CD4-positive, alpha-beta memory T cell (primary cell): ENCODE results near the gene TBL3. TPM values are rescaled to one million over a fixed set of nuclear protein-coding genes. Genes with fewer than 3 reads are reported as not detected.

Source experiments
- CTCF ChIA-PET: fragments of 350-600 bp; sonication (Branson Sonifier 250); formaldehyde crosslinking; loops from one replicate; lab custom pipeline; 2021; ENCODE audit warnings: inconsistent platforms; ENCODE audit not compliant: partially characterized antibody; lab: Charles Lee
- POLR2A ChIA-PET: fragments of 350-600 bp; sonication (Branson Sonifier 250); formaldehyde crosslinking; loops from one replicate; lab custom pipeline; 2021; ENCODE audit not compliant: partially characterized antibody; lab: Charles Lee
- DNase-seq, 5 donors: peaks; one replicate each; pipeline versions ENCODE4 v3.0.0 to v3.0.0-alpha.2; 2020 to 2022; ENCODE audit warnings: mixed read lengths in 1 of 5
- H3K27ac ChIP-seq: one replicate; pipeline ENCODE4 v1.7.0; 2013; ENCODE audit warnings: low read depth, low read length
- H3K27me3 ChIP-seq: 2 replicates; pipeline ENCODE4 v1.7.0; 2013; ENCODE audit warnings: mild to moderate bottlenecking, low read length, moderate library complexity; ENCODE audit not compliant: insufficient read depth
- H3K36me3 ChIP-seq: 2 replicates; pipeline ENCODE4 v1.7.0; 2013; ENCODE audit warnings: mild to moderate bottlenecking, low read length, moderate library complexity; ENCODE audit not compliant: insufficient read depth
- H3K4me1 ChIP-seq: 2 replicates; pipeline ENCODE4 v1.7.0; 2013; ENCODE audit warnings: mild to moderate bottlenecking, low read length, moderate library complexity; ENCODE audit not compliant: insufficient read depth
- H3K4me3 ChIP-seq, 2 donors: one replicate each; pipeline ENCODE4 v1.7.0; 2013; ENCODE audit warnings: low read length in 2 of 2, mild to moderate bottlenecking in 1 of 2
- H3K9me3 ChIP-seq, 2 donors: one replicate each; pipeline ENCODE4 v1.7.0; 2013; ENCODE audit warnings: low read length in 2 of 2, control low read depth in 1 of 2; ENCODE audit not compliant: control insufficient read depth in 1 of 2
- H3K27ac Mint-ChIP-seq, 7 donors: one replicate each; pipeline ENCODE4 v1.8.0; 2020 to 2021; ENCODE audit warnings: mixed read lengths in 7 of 7, mild to moderate bottlenecking in 6 of 7, inconsistent platforms in 3 of 7, moderate library complexity in 3 of 7
- H3K27me3 Mint-ChIP-seq, 2 donors: one replicate each; pipeline ENCODE4 v1.8.0; 2020 to 2021; ENCODE audit warnings: mixed read lengths in 2 of 2
- H3K36me3 Mint-ChIP-seq, 2 donors: one replicate each; pipeline ENCODE4 v1.8.0; 2020 to 2021; ENCODE audit warnings: mixed read lengths in 2 of 2, inconsistent platforms in 1 of 2, mild to moderate bottlenecking in 1 of 2
- H3K4me1 Mint-ChIP-seq, 4 donors: one replicate each; pipeline ENCODE4 v1.8.0; 2020 to 2021; ENCODE audit warnings: mixed read lengths in 4 of 4, mild to moderate bottlenecking in 1 of 4
- H3K4me3 Mint-ChIP-seq, 8 donors: one replicate each; pipeline ENCODE4 v1.8.0; 2020 to 2021; ENCODE audit warnings: mixed read lengths in 8 of 8, mild to moderate bottlenecking in 7 of 8, moderate library complexity in 6 of 8, inconsistent platforms in 3 of 8
- H3K9me3 Mint-ChIP-seq, 8 donors: one replicate each; pipeline ENCODE4 v1.8.0; 2020 to 2021; ENCODE audit warnings: mixed read lengths in 8 of 8, mild to moderate bottlenecking in 5 of 8, inconsistent platforms in 3 of 8, moderate library complexity in 1 of 8
- intact Hi-C: fragments of 100-400 bp; cut with micrococcal nuclease; formaldehyde crosslinking; loops from one replicate; pipeline ENCODE4 v1.15.1; 2023
- polyA plus RNA-seq, 2 donors: library from polyadenylated mRNA; unstranded; fragments of 300-500 nt; fragmentation: Illumina TruSeq; gene quantifications; one replicate each; pipeline ENCODE4 v1.2.3, GENCODE V29; 2021
- total RNA-seq, 2 experiments: library from RNA; stranded (reverse); gene quantifications; one replicate each; pipeline ENCODE4 v1.2.3, GENCODE V29; 2021

Gene TBL3
- total and polyA plus RNA-seq, 4 experiments from 2014 or later, result 33.2 to 47.6 (median 39.5) TPM

DNA sequence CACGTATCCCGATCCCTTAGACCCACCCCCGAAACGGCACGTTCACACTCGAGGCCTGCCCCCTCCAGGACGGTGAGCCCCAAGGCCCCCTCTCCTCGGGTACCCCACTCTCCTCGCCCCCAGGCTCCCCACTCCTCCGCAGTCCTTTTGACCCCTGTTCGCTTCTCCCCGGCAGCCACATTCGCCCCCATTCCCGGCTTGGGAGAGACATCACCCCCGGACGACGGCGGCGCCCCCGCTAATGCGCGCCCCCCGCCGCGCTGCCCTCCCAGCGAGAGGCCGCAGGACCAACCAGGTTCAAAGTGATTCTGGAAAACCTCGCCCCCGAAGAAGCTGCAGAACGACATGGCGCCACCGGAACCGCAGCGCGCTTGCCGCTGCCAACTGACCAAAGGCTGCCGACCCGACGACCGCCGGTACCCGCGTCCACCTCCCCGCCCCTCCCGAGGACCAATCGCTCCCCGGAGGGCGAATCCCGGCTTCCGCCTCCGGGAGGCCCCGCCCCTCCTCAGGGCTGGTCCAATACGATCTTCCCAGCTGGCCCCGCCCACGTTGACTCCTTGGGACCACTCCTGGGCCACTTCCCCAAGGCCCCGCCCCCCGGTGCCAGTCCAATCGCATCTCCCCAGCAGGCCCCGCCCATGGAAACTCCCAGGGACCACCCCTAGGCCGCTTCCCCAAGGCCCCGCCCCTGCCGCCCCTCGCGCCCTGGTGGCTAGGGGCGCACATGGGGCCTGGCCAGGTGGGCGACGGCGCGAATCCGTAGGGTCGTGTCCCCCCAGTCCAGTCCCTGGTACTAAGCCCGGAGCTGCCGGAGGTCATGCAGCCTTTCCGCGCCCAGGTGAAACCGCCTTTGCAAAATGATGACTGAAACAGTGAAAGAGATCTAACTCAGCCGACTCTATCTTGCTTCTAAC is 28.8 kb upstream of the TBL3 start, which contains the start of gene MSRB1:
Gene MSRB1 (minus strand): TSS at position 390 of the 917 bp plus-strand sequence. CDS start 43 bp downstream, at position 347.
- Histone ChIP-seq H3K27ac (peak within 1 kb of the TSS; percentile 58), H3K4me1 (peaks cover 21% of the 10 kb centered on the region), H3K9me3 (no peaks in the 10 kb centered on the region), H3K27me3 (no peaks in the 10 kb centered on the region), H3K4me3 (peak within 1 kb of the TSS; percentile 52 to 90), H3K36me3 (peaks cover 13% of the 10 kb centered on the region)
- H3K27me3 Mint-ChIP-seq, result no peaks in the 10 kb centered on the region
- H3K4me3 Mint-ChIP-seq, result peak within 1 kb of the TSS; percentile 82 to 91 (median 86)
- CTCF ChIA-PET, result interaction anchor here (1.0 kb wide), 2 partner anchors 10 to 22 kb away, joined by 3 to 4 read pairs; partner anchors contain the start of gene RPS2
- H3K9me3 Mint-ChIP-seq, result no peaks in the 10 kb centered on the region
- peak within 1 kb of the TSS; percentile 64 to 91 (median 70) for H3K27ac Mint-ChIP-seq
- intact Hi-C loops, result loop anchor here (1.0 to 5.0 kb wide), 6 partner anchors 16 to 634 kb away; partner anchors contain the start of genes CRAMP1, IFT140, NDUFB10 and TELO2
- POLR2A ChIA-PET, result interaction anchor here (0.6 to 4.6 kb wide), 20 partner anchors 9 to 1775 kb away, joined by 3 to 34 read pairs (median 4); partner anchors contain the start of genes FAHD1, HAGH, NDUFB10 and NUBP2
- peaks cover 0 to 26% (median 7%) of the 10 kb centered on the region in 4 donors for H3K4me1 Mint-ChIP-seq
- DNase-seq, result peak; percentile 97 to 99 (median 98)
- peaks cover 0 to 10% of the 10 kb centered on the region in 2 donors for H3K36me3 Mint-ChIP-seq

GRCh38 chr16:1944612-1945199 is 27.1 kb upstream of the TBL3 start:
- H3K27ac Mint-ChIP-seq, result peak overlapping the region in 3 of 7 donors; percentile 30 to 90 (median 69)
- peaks cover 21% of the 10 kb centered on the region for H3K4me1 ChIP-seq
- intact Hi-C loops, result loop anchor here (5.0 kb wide), 3 partner anchors 48 to 452 kb away; partner anchors contain the start of genes CRAMP1, IFT140 and TELO2
- peaks cover 5% of the 10 kb centered on the region for H3K36me3 ChIP-seq
- no peak overlapping the region for H3K4me3 ChIP-seq
- DNase-seq, result no peak
- ChIA-PET CTCF (no interaction called here), POLR2A (interaction anchor here (2.0 to 4.6 kb wide), 4 partner anchors 17 to 211 kb away, joined by 7 to 34 read pairs (median 14); partner anchors contain the start of genes RPS2 and TRAF7)
- no peaks in the 10 kb centered on the region for H3K9me3 ChIP-seq
- no peaks in the 10 kb centered on the region for H3K27me3 ChIP-seq
- H3K9me3 Mint-ChIP-seq, result no peaks in the 10 kb centered on the region
- peak overlapping the region in 6 of 8 donors; percentile 33 to 83 (median 62) for H3K4me3 Mint-ChIP-seq
- H3K4me1 Mint-ChIP-seq, result peaks cover 0 to 26% (median 7%) of the 10 kb centered on the region in 4 donors
- no peak overlapping the region for H3K27ac ChIP-seq
- no peaks in the 10 kb centered on the region for H3K27me3 Mint-ChIP-seq
- H3K36me3 Mint-ChIP-seq, result no peaks in the 10 kb centered on the region

GRCh38 chr16:1945559-1946391 is 26.1 kb upstream of the TBL3 start:
- Histone ChIP-seq H3K9me3 (no peaks in the 10 kb centered on the region), H3K27me3 (no peaks in the 10 kb centered on the region), H3K36me3 (no peaks in the 10 kb centered on the region), H3K4me1 (peaks cover 21% of the 10 kb centered on the region), H3K27ac (no peak overlapping the region), H3K4me3 (no peak overlapping the region)
- DNase-seq, result no peak
- Mint-ChIP-seq H3K9me3 (no peaks in the 10 kb centered on the region), H3K4me3 (no peak overlapping the region), H3K36me3 (no peaks in the 10 kb centered on the region), H3K4me1 (peaks cover 0 to 26% (median 7%) of the 10 kb centered on the region in 4 donors), H3K27me3 (no peaks in the 10 kb centered on the region), H3K27ac (no peak overlapping the region)
- intact Hi-C loops, result no loop called here
- ChIA-PET CTCF (no interaction called here), POLR2A (interaction anchor here (2.1 kb wide), 1 partner anchor 19 kb away, joined by 11 read pairs; the partner anchor contains the start of gene RPS2)

DNA sequence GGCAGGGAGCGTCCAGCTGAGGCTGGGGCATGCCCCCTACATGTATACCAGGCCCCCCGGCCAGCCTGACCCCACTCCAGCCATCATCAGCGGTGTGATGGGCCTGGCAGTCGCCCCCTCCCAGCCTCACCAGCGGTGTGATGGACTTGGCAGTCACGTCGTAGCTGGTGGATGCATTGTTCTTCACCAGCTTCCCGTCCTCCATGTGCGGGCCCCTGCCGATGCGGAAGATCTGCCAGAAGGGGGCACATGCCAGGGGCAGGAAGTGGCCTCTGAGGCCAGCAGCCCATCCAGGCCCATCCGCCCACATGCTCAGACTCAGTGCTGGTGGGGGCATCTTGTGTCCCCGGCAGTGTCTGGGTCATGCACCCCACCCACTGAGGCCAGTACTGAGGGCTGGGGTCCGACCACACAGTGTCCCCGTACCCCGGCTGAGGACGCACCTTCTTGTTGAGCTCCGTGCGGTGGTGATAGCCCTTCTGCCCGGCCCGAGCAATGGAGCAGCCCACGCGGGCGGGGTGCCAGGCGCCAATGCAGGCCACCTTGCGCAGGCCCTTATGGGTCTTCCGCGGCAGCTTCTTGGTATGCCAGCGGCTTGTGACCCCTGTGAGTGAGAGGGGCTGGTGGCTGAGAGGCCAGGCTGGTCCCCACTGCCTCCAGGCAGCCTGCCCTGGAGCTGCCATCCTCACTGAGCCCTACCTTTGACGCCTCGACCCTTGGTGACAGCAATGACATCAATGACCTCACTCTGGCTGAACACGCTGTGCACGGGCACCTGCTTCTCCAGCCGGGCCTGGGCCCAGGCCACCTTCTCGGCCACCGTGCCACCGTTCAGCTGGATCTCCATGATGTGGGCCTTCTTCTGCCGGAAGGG is 25.1 kb upstream of the TBL3 start:
- Mint-ChIP-seq H3K27ac (no peak overlapping the region), H3K36me3 (no peaks in the 10 kb centered on the region), H3K4me3 (no peak overlapping the region), H3K27me3 (no peaks in the 10 kb centered on the region), H3K4me1 (peaks cover 0 to 21% (median 6%) of the 10 kb centered on the region in 4 donors), H3K9me3 (no peaks in the 10 kb centered on the region)
- intact Hi-C loops, result no loop called here
- Histone ChIP-seq H3K36me3 (no peaks in the 10 kb centered on the region), H3K9me3 (no peaks in the 10 kb centered on the region), H3K4me3 (no peak overlapping the region), H3K4me1 (peaks cover 15% of the 10 kb centered on the region), H3K27ac (no peak overlapping the region), H3K27me3 (no peaks in the 10 kb centered on the region)
- ChIA-PET POLR2A (interaction anchor here (2.1 kb wide), 1 partner anchor 18 kb away, joined by 11 read pairs; the partner anchor contains the start of gene RPS2), CTCF (no interaction called here)
- no peak for DNase-seq

GRCh38 chr16:1947369-1947670 is 24.5 kb upstream of the TBL3 start:
- intact Hi-C loops, result no loop called here
- no peaks in the 10 kb centered on the region for H3K36me3 Mint-ChIP-seq
- ChIA-PET CTCF (no interaction called here), POLR2A (interaction anchor here (0.6 kb wide), 1 partner anchor 208 kb away, joined by 3 read pairs; no protein-coding TSS in a partner anchor)
- no peak for DNase-seq
- no peaks in the 10 kb centered on the region for H3K27me3 Mint-ChIP-seq
- no peaks in the 10 kb centered on the region for H3K27me3 ChIP-seq
- H3K9me3 Mint-ChIP-seq, result no peaks in the 10 kb centered on the region
- H3K27ac ChIP-seq, result no peak overlapping the region
- H3K4me3 Mint-ChIP-seq, result no peak overlapping the region
- no peaks in the 10 kb centered on the region for H3K9me3 ChIP-seq
- no peaks in the 10 kb centered on the region for H3K36me3 ChIP-seq
- H3K4me1 ChIP-seq, result peaks cover 10% of the 10 kb centered on the region
- H3K4me3 ChIP-seq, result no peak overlapping the region
- peaks cover 0 to 15% (median 5%) of the 10 kb centered on the region in 4 donors for H3K4me1 Mint-ChIP-seq
- no peak overlapping the region for H3K27ac Mint-ChIP-seq

DNA sequence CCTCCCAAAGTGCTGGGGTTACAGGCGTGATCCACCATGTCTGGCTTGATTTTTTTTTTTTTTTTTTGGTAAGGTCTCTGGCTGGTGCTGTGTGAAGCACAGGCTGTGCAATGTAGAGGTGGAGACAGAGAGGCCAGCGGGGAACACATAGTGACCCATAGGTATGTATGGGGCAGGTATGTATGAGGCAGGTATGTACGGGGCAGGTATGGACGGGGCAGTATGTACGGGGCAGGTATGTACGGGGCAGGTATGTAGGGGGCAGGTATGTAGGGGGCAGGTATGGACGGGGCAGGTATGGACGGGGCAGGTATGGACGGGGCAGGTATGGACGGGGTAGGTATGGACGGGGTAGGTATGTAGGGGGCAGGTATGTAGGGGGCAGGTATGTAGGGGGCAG is 22.3 kb upstream of the TBL3 start:
- Mint-ChIP-seq H3K27me3 (no peaks in the 10 kb centered on the region), H3K4me1 (peaks cover 0 to 2% (median 0%) of the 10 kb centered on the region in 4 donors), H3K9me3 (no peaks in the 10 kb centered on the region), H3K36me3 (no peaks in the 10 kb centered on the region), H3K4me3 (no peak overlapping the region), H3K27ac (no peak overlapping the region)
- no peak overlapping the region for H3K27ac ChIP-seq
- no peak overlapping the region for H3K4me3 ChIP-seq
- intact Hi-C loops, result no loop called here
- CTCF ChIA-PET, result interaction anchor here (0.7 kb wide), 1 partner anchor 533 kb away, joined by 3 read pairs; no protein-coding TSS in a partner anchor
- no peak for DNase-seq
- H3K4me1 ChIP-seq, result no peaks in the 10 kb centered on the region
- H3K9me3 ChIP-seq, result no peaks in the 10 kb centered on the region
- POLR2A ChIA-PET, result no interaction called here
- H3K27me3 ChIP-seq, result no peaks in the 10 kb centered on the region
- no peaks in the 10 kb centered on the region for H3K36me3 ChIP-seq
